ES-I3 (cell line): ENCODE results near the gene COL19A1.

Source experiments
- H3K36me3 ChIP-seq: 2 replicates; pipeline ENCODE4 v1.6.1; 2013; ENCODE audit warnings: mild to moderate bottlenecking, low read length, control low read depth, moderate library complexity; ENCODE audit not compliant: insufficient read depth
- H3K4me1 ChIP-seq: 2 replicates; pipeline ENCODE4 v1.6.1; 2013; ENCODE audit warnings: mild to moderate bottlenecking, control low read depth, low read length; ENCODE audit not compliant: insufficient read depth
- H3K9ac ChIP-seq: 2 replicates; pipeline ENCODE4 v1.6.1; 2013; ENCODE audit warnings: low read depth, mild to moderate bottlenecking, low read length, moderate library complexity
- H3K9me3 ChIP-seq: 2 replicates; pipeline ENCODE4 v1.6.1; 2013; ENCODE audit warnings: mild to moderate bottlenecking, low read length, moderate library complexity; ENCODE audit not compliant: control insufficient read depth, insufficient read depth

The COL19A1 gene

GRCh38 chr6:70110126-70111022 lies 244.0 kb downstream of the COL19A1 start:
- Histone ChIP-seq H3K9me3 (no peaks in the 10 kb centered on the region), H3K4me1 (peaks cover 6% of the 10 kb centered on the region), H3K9ac (no peak overlapping the region), H3K36me3 (no peaks in the 10 kb centered on the region)

- peaks cover 6% of the 10 kb centered on the region for H3K4me1 ChIP-seq
- no peaks in the 10 kb centered on the region for H3K9me3 ChIP-seq
- H3K9ac ChIP-seq, result no peak overlapping the region
- no peaks in the 10 kb centered on the region for H3K36me3 ChIP-seq
These were observed 245.4 kb downstream of the COL19A1 start for GRCh38 chr6:70111737-70112136.

GRCh38 chr6:70112716-70113115 lies 246.4 kb downstream of the COL19A1 start:
- no peaks in the 10 kb centered on the region for H3K36me3 ChIP-seq
- H3K9ac ChIP-seq, result no peak overlapping the region
- no peaks in the 10 kb centered on the region for H3K9me3 ChIP-seq
- H3K4me1 ChIP-seq, result peaks cover 4% of the 10 kb centered on the region

GRCh38 chr6:70113171-70113570 lies 246.8 kb downstream of the COL19A1 start:
- Histone ChIP-seq H3K9me3 (no peaks in the 10 kb centered on the region), H3K4me1 (no peaks in the 10 kb centered on the region), H3K9ac (no peak overlapping the region), H3K36me3 (no peaks in the 10 kb centered on the region)

GRCh38 chr6:70118670-70119069 lies 252.3 kb downstream of the COL19A1 start:
- Histone ChIP-seq H3K9ac (no peak overlapping the region), H3K36me3 (no peaks in the 10 kb centered on the region), H3K9me3 (no peaks in the 10 kb centered on the region), H3K4me1 (no peaks in the 10 kb centered on the region; the same call in 1 of the 2 replicates)

- no peaks in the 10 kb centered on the region for H3K36me3 ChIP-seq
- H3K9me3 ChIP-seq, result no peaks in the 10 kb centered on the region
- H3K4me1 ChIP-seq, result no peaks in the 10 kb centered on the region; the same call in 1 of the 2 replicates
- H3K9ac ChIP-seq, result no peak overlapping the region
These were observed 253.0 kb downstream of the COL19A1 start for GRCh38 chr6:70119218-70119835.

- H3K36me3 ChIP-seq, result no peaks in the 10 kb centered on the region
- H3K9ac ChIP-seq, result no peak overlapping the region
- no peaks in the 10 kb centered on the region for H3K4me1 ChIP-seq
- no peaks in the 10 kb centered on the region for H3K9me3 ChIP-seq
These were observed 258.1 kb downstream of the COL19A1 start for GRCh38 chr6:70124443-70124842.

GRCh38 chr6:70124882-70125545 lies 258.7 kb downstream of the COL19A1 start:
- Histone ChIP-seq H3K9me3 (no peaks in the 10 kb centered on the region), H3K4me1 (no peaks in the 10 kb centered on the region), H3K36me3 (no peaks in the 10 kb centered on the region), H3K9ac (no peak overlapping the region)

GRCh38 chr6:70125602-70126001 lies 259.2 kb downstream of the COL19A1 start:
- no peaks in the 10 kb centered on the region for H3K4me1 ChIP-seq
- H3K9me3 ChIP-seq, result no peaks in the 10 kb centered on the region
- no peaks in the 10 kb centered on the region for H3K36me3 ChIP-seq
- no peak overlapping the region for H3K9ac ChIP-seq

- no peaks in the 10 kb centered on the region for H3K9me3 ChIP-seq
- no peak overlapping the region for H3K9ac ChIP-seq
- no peaks in the 10 kb centered on the region for H3K4me1 ChIP-seq
- no peaks in the 10 kb centered on the region for H3K36me3 ChIP-seq
These were observed 263.0 kb downstream of the COL19A1 start for GRCh38 chr6:70129341-70129740.

GRCh38 chr6:70130865-70131264 lies 264.5 kb downstream of the COL19A1 start:
- H3K9me3 ChIP-seq, result no peaks in the 10 kb centered on the region
- H3K4me1 ChIP-seq, result 0 out of 2 replicates have a peak, but pooled peaks cover 4% of the 10 kb centered on the region
- H3K9ac ChIP-seq, result no peak overlapping the region
- no peaks in the 10 kb centered on the region for H3K36me3 ChIP-seq

GRCh38 chr6:70131528-70131927 lies 265.2 kb downstream of the COL19A1 start:
- Histone ChIP-seq H3K9ac (no peak overlapping the region), H3K36me3 (no peaks in the 10 kb centered on the region; the same call in 1 of the 2 replicates)

GRCh38 chr6:70133246-70133645 lies 266.9 kb downstream of the COL19A1 start:
- Histone ChIP-seq H3K9me3 (no peaks in the 10 kb centered on the region), H3K9ac (no peak overlapping the region), H3K4me1 (peaks cover 10% of the 10 kb centered on the region; the same call in 1 of the 2 replicates), H3K36me3 (no peaks in the 10 kb centered on the region; the same call in 1 of the 2 replicates)

More at GRCh38 chr6:70131528-70131927, 265.2 kb downstream of the COL19A1 start:
- Histone ChIP-seq H3K9me3 (no peaks in the 10 kb centered on the region), H3K4me1 (0 out of 2 replicates have a peak, but pooled peaks cover 4% of the 10 kb centered on the region)

GRCh38 chr6:70134542-70134941 lies 268.2 kb downstream of the COL19A1 start:
- Histone ChIP-seq H3K9me3 (no peaks in the 10 kb centered on the region), H3K4me1 (peaks cover 10% of the 10 kb centered on the region; the same call in 1 of the 2 replicates), H3K9ac (no peak overlapping the region), H3K36me3 (no peaks in the 10 kb centered on the region; the same call in 1 of the 2 replicates)
